Measurements from ENCODE around the gene ADH5. TPM values are rescaled to one million over a fixed set of nuclear protein-coding genes. Genes with fewer than 3 reads are reported as not detected.
"Not testable (repeated sequence)": the region's sequence is repeated elsewhere in the genome, so short reads cannot be mapped to it uniquely, and the experiment has no call there.

Gene ADH5
- total RNA-seq, 1 donor from 2014 or later: 124 TPM

GRCh38 chr4:99100876-99101275, 12.3 kb upstream of the ADH5 start:
- TF ChIP-seq CTCF (conservative IDR thresholded peaks at IDR 0.05; ENCODE audit: low read depth, low read length): no peak

GRCh38 chr4:99099814-99100213, 11.2 kb upstream of the ADH5 start:
- not testable (repeated sequence) for H3K4me3 ChIP-seq (ENCODE audit: low read depth, low read length); DNase-seq (ENCODE audit: low read depth)

More at GRCh38 chr4:99100876-99101275, 12.3 kb upstream of the ADH5 start:
- DNase-seq (ENCODE audit: low read depth): no peak
- no peak overlapping the region for H3K4me3 ChIP-seq (ENCODE audit: low read depth, low read length)

- no peak overlapping the region for H3K4me3 ChIP-seq (ENCODE audit: low read depth, low read length)
- no peak for TF ChIP-seq CTCF (conservative IDR thresholded peaks at IDR 0.05; ENCODE audit: low read depth, low read length)
Observed at GRCh38 chr4:99099311-99099710, 10.7 kb upstream of the ADH5 start.

GRCh38 chr4:99091841-99092240, 3.3 kb upstream of the ADH5 start:
- not testable (repeated sequence) for H3K4me3 ChIP-seq (ENCODE audit: low read depth, low read length)

More at GRCh38 chr4:99099311-99099710, 10.7 kb upstream of the ADH5 start:
- DNase-seq (ENCODE audit: low read depth): no peak

GRCh38 chr4:99091216-99091575, 2.6 kb upstream of the ADH5 start:
- no peak overlapping the region for H3K4me3 ChIP-seq (ENCODE audit: low read depth, low read length)
- TF ChIP-seq CTCF (conservative IDR thresholded peaks at IDR 0.05; ENCODE audit: low read depth, low read length): no peak
- no peak for DNase-seq (ENCODE audit: low read depth)

More at GRCh38 chr4:99091841-99092240, 3.3 kb upstream of the ADH5 start:
- DNase-seq (ENCODE audit: low read depth): not testable (repeated sequence)

- no peak for TF ChIP-seq CTCF (conservative IDR thresholded peaks at IDR 0.05; ENCODE audit: low read depth, low read length)
- DNase-seq (ENCODE audit: low read depth): no peak
- no peak overlapping the region for H3K4me3 ChIP-seq (ENCODE audit: low read depth, low read length)
Observed at GRCh38 chr4:99090481-99091215, 2.1 kb upstream of the ADH5 start.

GRCh38 chr4:99088023-99088449, 552 bp downstream of the ADH5 start:
- H3K4me3 ChIP-seq (ENCODE audit: low read depth, low read length): peak overlapping the region; percentile 67
- DNase-seq (ENCODE audit: low read depth): peak; percentile 83
- no peak for TF ChIP-seq CTCF (conservative IDR thresholded peaks at IDR 0.05; ENCODE audit: low read depth, low read length)

GRCh38 chr4:99084595-99084994, 4.0 kb downstream of the ADH5 start:
- DNase-seq (ENCODE audit: low read depth): no peak
- no peak for TF ChIP-seq CTCF (conservative IDR thresholded peaks at IDR 0.05; ENCODE audit: low read depth, low read length)
- H3K4me3 ChIP-seq (ENCODE audit: low read depth, low read length): no peak overlapping the region
